ENCODE data around the gene PTPN14. TPM values are rescaled to one million over a fixed set of nuclear protein-coding genes. Genes with fewer than 3 reads are reported as not detected.

Gene PTPN14
- polyA plus RNA-seq, 1 donor from 2014 or later = 0.08 TPM

GRCh38 chr1:214440219-214440965 is 111.0 kb downstream of the PTPN14 start:
- H3K9me3 Mint-ChIP-seq = peaks cover 0 to 3% (median 2%) of the 10 kb centered on the region in 3 donors
- no peaks in the 10 kb centered on the region for H3K36me3 Mint-ChIP-seq
- H3K4me1 Mint-ChIP-seq = peaks cover 5 to 11% (median 7%) of the 10 kb centered on the region in 3 donors
- H3K4me3 Mint-ChIP-seq = no peak overlapping the region
- no peak overlapping the region for H3K27ac Mint-ChIP-seq
- H3K27me3 Mint-ChIP-seq = peaks cover 7% of the 10 kb centered on the region

- peak overlapping the region in 1 of 3 donors; percentile 36 for H3K27ac Mint-ChIP-seq
These were observed 111.9 kb downstream of the PTPN14 start for GRCh38 chr1:214439352-214440119.

GRCh38 chr1:214438530-214438929 is 112.9 kb downstream of the PTPN14 start:
- H3K4me1 Mint-ChIP-seq = peaks cover 5 to 11% (median 7%) of the 10 kb centered on the region in 3 donors
- H3K36me3 Mint-ChIP-seq = no peaks in the 10 kb centered on the region
- no peak overlapping the region for H3K4me3 Mint-ChIP-seq
- peaks cover 8% of the 10 kb centered on the region for H3K27me3 Mint-ChIP-seq
- H3K9me3 Mint-ChIP-seq = peaks cover 0 to 3% (median 2%) of the 10 kb centered on the region in 3 donors
- H3K27ac Mint-ChIP-seq = no peak overlapping the region

More at GRCh38 chr1:214439352-214440119, 111.9 kb downstream of the PTPN14 start:
- Mint-ChIP-seq H3K4me3 (peak overlapping the region in 1 of 4 donors; percentile 32), H3K4me1 (peaks cover 5 to 11% (median 7%) of the 10 kb centered on the region in 3 donors), H3K27me3 (peaks cover 7% of the 10 kb centered on the region), H3K36me3 (no peaks in the 10 kb centered on the region), H3K9me3 (peaks cover 0 to 3% (median 2%) of the 10 kb centered on the region in 3 donors)

GRCh38 chr1:214438075-214438474 is 113.3 kb downstream of the PTPN14 start:
- H3K4me3 Mint-ChIP-seq = no peak overlapping the region
- peaks cover 0 to 3% (median 2%) of the 10 kb centered on the region in 3 donors for H3K9me3 Mint-ChIP-seq
- H3K27ac Mint-ChIP-seq = no peak overlapping the region
- H3K27me3 Mint-ChIP-seq = peaks cover 5% of the 10 kb centered on the region
- peaks cover 2% of the 10 kb centered on the region for H3K36me3 Mint-ChIP-seq
- H3K4me1 Mint-ChIP-seq = peaks cover 7 to 11% (median 8%) of the 10 kb centered on the region in 3 donors

GRCh38 chr1:214435867-214436266 is 115.5 kb downstream of the PTPN14 start:
- peaks cover 0 to 3% (median 2%) of the 10 kb centered on the region in 3 donors for H3K9me3 Mint-ChIP-seq
- H3K27ac Mint-ChIP-seq = no peak overlapping the region
- H3K4me1 Mint-ChIP-seq = peaks cover 7 to 11% (median 8%) of the 10 kb centered on the region in 3 donors
- peaks cover 2% of the 10 kb centered on the region for H3K36me3 Mint-ChIP-seq
- no peak overlapping the region for H3K4me3 Mint-ChIP-seq
- H3K27me3 Mint-ChIP-seq = peaks cover 4% of the 10 kb centered on the region

GRCh38 chr1:214432245-214432644 is 119.2 kb downstream of the PTPN14 start:
- Mint-ChIP-seq H3K9me3 (peaks cover 0 to 3% (median 2%) of the 10 kb centered on the region in 3 donors), H3K4me1 (peaks cover 9 to 17% (median 12%) of the 10 kb centered on the region in 3 donors), H3K4me3 (no peak overlapping the region), H3K27me3 (peaks cover 6% of the 10 kb centered on the region), H3K27ac (no peak overlapping the region), H3K36me3 (peaks cover 2% of the 10 kb centered on the region)

- peaks cover 8% of the 10 kb centered on the region for H3K27me3 Mint-ChIP-seq
- H3K4me3 Mint-ChIP-seq = no peak overlapping the region
- no peak overlapping the region for H3K27ac Mint-ChIP-seq
- H3K9me3 Mint-ChIP-seq = no peaks in the 10 kb centered on the region
- peaks cover 2% of the 10 kb centered on the region for H3K36me3 Mint-ChIP-seq
- peaks cover 10 to 17% (median 12%) of the 10 kb centered on the region in 3 donors for H3K4me1 Mint-ChIP-seq
These were observed 121.2 kb downstream of the PTPN14 start for GRCh38 chr1:214429951-214430770.

GRCh38 chr1:214427871-214428277 is 123.5 kb downstream of the PTPN14 start:
- no peaks in the 10 kb centered on the region for H3K36me3 Mint-ChIP-seq
- H3K27ac Mint-ChIP-seq = no peak overlapping the region
- H3K4me1 Mint-ChIP-seq = peaks cover 10 to 14% (median 12%) of the 10 kb centered on the region in 3 donors
- no peaks in the 10 kb centered on the region for H3K9me3 Mint-ChIP-seq
- H3K4me3 Mint-ChIP-seq = peak overlapping the region in 2 of 4 donors; percentile 18 to 47
- H3K27me3 Mint-ChIP-seq = peaks cover 7% of the 10 kb centered on the region

GRCh38 chr1:214426426-214426812 is 125.0 kb downstream of the PTPN14 start:
- no peak overlapping the region for H3K27ac Mint-ChIP-seq
- H3K4me3 Mint-ChIP-seq = peak overlapping the region in 1 of 4 donors; percentile 28
- no peaks in the 10 kb centered on the region for H3K36me3 Mint-ChIP-seq
- H3K4me1 Mint-ChIP-seq = peaks cover 10 to 14% (median 12%) of the 10 kb centered on the region in 3 donors
- H3K27me3 Mint-ChIP-seq = peaks cover 11% of the 10 kb centered on the region
- peaks cover 0 to 2% (median 0%) of the 10 kb centered on the region in 3 donors for H3K9me3 Mint-ChIP-seq

GRCh38 chr1:214425716-214426425 is 125.5 kb downstream of the PTPN14 start:
- Mint-ChIP-seq H3K9me3 (peaks cover 0 to 2% (median 0%) of the 10 kb centered on the region in 3 donors), H3K27ac (no peak overlapping the region)

GRCh38 chr1:214425101-214425500 is 126.3 kb downstream of the PTPN14 start:
- H3K4me3 Mint-ChIP-seq = no peak overlapping the region
- H3K4me1 Mint-ChIP-seq = peaks cover 10 to 14% (median 12%) of the 10 kb centered on the region in 3 donors
- no peak overlapping the region for H3K27ac Mint-ChIP-seq
- H3K36me3 Mint-ChIP-seq = no peaks in the 10 kb centered on the region
- H3K9me3 Mint-ChIP-seq = peaks cover 0 to 2% (median 0%) of the 10 kb centered on the region in 3 donors
- peaks cover 11% of the 10 kb centered on the region for H3K27me3 Mint-ChIP-seq

More at GRCh38 chr1:214425716-214426425, 125.5 kb downstream of the PTPN14 start:
- Mint-ChIP-seq H3K4me3 (no peak overlapping the region), H3K4me1 (peaks cover 10 to 14% (median 12%) of the 10 kb centered on the region in 3 donors), H3K27me3 (peaks cover 11% of the 10 kb centered on the region), H3K36me3 (no peaks in the 10 kb centered on the region)

GRCh38 chr1:214423045-214423444 is 128.4 kb downstream of the PTPN14 start:
- Mint-ChIP-seq H3K4me3 (no peak overlapping the region), H3K27me3 (peaks cover 19% of the 10 kb centered on the region), H3K36me3 (no peaks in the 10 kb centered on the region), H3K9me3 (peaks cover 0 to 2% (median 0%) of the 10 kb centered on the region in 3 donors), H3K4me1 (peaks cover 7 to 8% (median 7%) of the 10 kb centered on the region in 3 donors), H3K27ac (no peak overlapping the region)

GRCh38 chr1:214422137-214422671 is 129.2 kb downstream of the PTPN14 start:
- Mint-ChIP-seq H3K36me3 (no peaks in the 10 kb centered on the region), H3K9me3 (peaks cover 0 to 2% (median 0%) of the 10 kb centered on the region in 3 donors), H3K4me3 (no peak overlapping the region), H3K27me3 (peaks cover 18% of the 10 kb centered on the region), H3K4me1 (no peaks in the 10 kb centered on the region), H3K27ac (no peak overlapping the region)

GRCh38 chr1:214420833-214421232 is 130.6 kb downstream of the PTPN14 start:
- Mint-ChIP-seq H3K4me1 (no peaks in the 10 kb centered on the region), H3K27me3 (peaks cover 18% of the 10 kb centered on the region)

More at GRCh38 chr1:214420833-214421232, 130.6 kb downstream of the PTPN14 start:
- H3K9me3 Mint-ChIP-seq = peaks cover 0 to 2% (median 0%) of the 10 kb centered on the region in 3 donors
- H3K27ac Mint-ChIP-seq = no peak overlapping the region
- H3K36me3 Mint-ChIP-seq = no peaks in the 10 kb centered on the region
- H3K4me3 Mint-ChIP-seq = no peak overlapping the region

Data from IgD-negative memory B cell (primary cell).